Endothelial cell of umbilical vein (primary cell): Measurements from ENCODE around the gene BACH2. TPM values are rescaled to one million over a fixed set of nuclear protein-coding genes. Genes with fewer than 3 reads are reported as not detected.

ENCODE experiments used
- BruUV-seq: library from RNA; stranded (reverse); fragments of 400-500 nt; replicated peaks from 2 replicates; lab custom pipeline; 2021; lab: Mats Ljungman, UMichigan
- CTCF ChIA-PET: fragments of 300-600, 350-600 bp; sonication (Branson Sonifier 250); formaldehyde crosslinking; loops from one replicate; lab custom pipeline; 2021; ENCODE audit warnings: antibody characterized with exemption, inconsistent platforms; lab: Charles Lee
- POLR2A ChIA-PET: fragments of 300-600, 350-600 bp; sonication (Branson Sonifier 250); formaldehyde crosslinking; loops from one replicate; lab custom pipeline; 2021; ENCODE audit warnings: antibody characterized with exemption, inconsistent platforms; lab: Charles Lee
- DNase-seq: peaks from one replicate; pipeline ENCODE4 v3.0.0-alpha.2; 2011; ENCODE audit warnings: low read depth, low spot score
- FAIRE-seq: peaks from 2 replicates; lab custom pipeline; 2011; peaks lifted over from hg19 to GRCh38; lab: Jason Lieb, UNC
- H2AFZ ChIP-seq: 2 replicates; pipeline ENCODE4 v1.6.0; 2012; ENCODE audit warnings: low read depth, low read length, control low read depth, inconsistent platforms
- H3K27ac ChIP-seq: 2 replicates; pipeline ENCODE4 v1.5.1; 2011; ENCODE audit warnings: low read depth, mild to moderate bottlenecking, control low read depth, low read length, moderate library complexity; ENCODE audit not compliant: insufficient read depth
- H3K27me3 ChIP-seq, 2 experiments: 2 replicates each; pipeline versions ENCODE4 v1.6.0 to v1.6.1; 2011; ENCODE audit warnings: low read length in 2 of 2, mixed read lengths in 1 of 2; ENCODE audit not compliant: control insufficient read depth in 2 of 2, insufficient read depth in 2 of 2
- H3K36me3 ChIP-seq, 2 experiments: 2 replicates in 1 of 2; 3 replicates in 1 of 2; pipeline ENCODE4 v1.5.1; 2011; ENCODE audit warnings: low read length in 2 of 2, mild to moderate bottlenecking in 1 of 2, moderate library complexity in 1 of 2; ENCODE audit not compliant: control insufficient read depth in 2 of 2, insufficient read depth in 2 of 2; ENCODE audit errors: extremely low read depth in 1 of 2
- H3K4me1 ChIP-seq: 3 replicates; pipeline ENCODE4 v1.5.1; 2011; ENCODE audit warnings: mild to moderate bottlenecking, low read length; ENCODE audit not compliant: control insufficient read depth, insufficient read depth; ENCODE audit errors: extremely low read depth
- H3K4me2 ChIP-seq: 2 replicates; pipeline ENCODE4 v1.6.1; 2011; ENCODE audit warnings: low read length, control low read depth, mixed read lengths; ENCODE audit not compliant: insufficient read depth
- H3K4me3 ChIP-seq, 3 experiments: fragments of 200-600 bp in 1 of 3; sonication (generic), shearing (Covaris generic) in 1 of 3; replicated peaks in 1 of 3; 2 replicates each; pipeline ENCODE4 v1.5.1; 2011 to 2016; ENCODE audit warnings: control low read depth in 3 of 3, low read length in 3 of 3, mild to moderate bottlenecking in 2 of 3, inconsistent platforms in 1 of 3, low read depth in 1 of 3, moderate library complexity in 1 of 3; ENCODE audit not compliant: insufficient read depth in 1 of 3
- H3K79me2 ChIP-seq: 2 replicates; pipeline ENCODE4 v1.6.0; 2012; ENCODE audit warnings: low read length, inconsistent platforms; ENCODE audit not compliant: control insufficient read depth, insufficient read depth
- H3K9ac ChIP-seq: replicated peaks from 2 replicates; pipeline ENCODE3; 2011; ENCODE audit warnings: low read length, control low read depth; ENCODE audit not compliant: insufficient read depth; ENCODE audit errors: extremely low read depth
- H3K9me1 ChIP-seq: replicated peaks from 3 replicates; pipeline ENCODE4 v1.6.0; 2011; ENCODE audit warnings: mild to moderate bottlenecking, low read length; ENCODE audit not compliant: control insufficient read depth, insufficient read depth; ENCODE audit errors: extremely low read depth
- H3K9me3 ChIP-seq: replicated peaks from 2 replicates; pipeline ENCODE4 v1.5.1; 2012; ENCODE audit warnings: low read length, inconsistent platforms; ENCODE audit not compliant: control insufficient read depth, insufficient read depth
- H4K20me1 ChIP-seq: replicated peaks from 2 replicates; pipeline ENCODE3; 2011; ENCODE audit warnings: mild to moderate bottlenecking, low read length; ENCODE audit not compliant: control insufficient read depth, insufficient read depth; ENCODE audit errors: extremely low read depth
- CTCF ChIP-seq, 2 donors: IDR thresholded peaks; 1 replicate in 1 of 2; 2 replicates in 1 of 2; pipeline ENCODE4 v1.5.1; 2011; ENCODE audit warnings: low read length in 2 of 2, mild to moderate bottlenecking in 2 of 2, moderate library complexity in 2 of 2, control low read depth in 1 of 2, inconsistent platforms in 1 of 2, low read depth in 1 of 2; ENCODE audit not compliant: insufficient read depth in 1 of 2; ENCODE audit errors: extremely low read depth in 1 of 2
- FOS ChIP-seq: IDR thresholded peaks from 2 replicates; pipeline ENCODE4 v1.6.1; 2011; ENCODE audit warnings: mild to moderate bottlenecking, low read length, moderate library complexity, borderline replicate concordance; ENCODE audit not compliant: insufficient read depth
- JUN ChIP-seq: IDR thresholded peaks from 2 replicates; pipeline ENCODE4 v1.6.1; 2011; ENCODE audit warnings: borderline replicate concordance, low read depth; ENCODE audit not compliant: insufficient read length, insufficient read depth
- POLR2A ChIP-seq: IDR thresholded peaks from 2 replicates; pipeline ENCODE4 v1.6.1; 2012; ENCODE audit warnings: low read depth, mild to moderate bottlenecking, control low read depth, low read length
- POLR2AphosphoS5 ChIP-seq: IDR thresholded peaks from 2 replicates; pipeline ENCODE4 v1.6.1; 2012; ENCODE audit warnings: low read depth, mild to moderate bottlenecking, control low read depth, low read length, moderate library complexity; ENCODE audit not compliant: insufficient read depth
- dilution Hi-C: fragments of 300-500 bp; cut with MboI; formaldehyde crosslinking; loops from one replicate; pipeline ENCODE4 v1.15.0; 2019; ENCODE audit warnings: low sequenced_read_pairs; ENCODE audit not compliant: extremely low pct_ligation_motif_present
- intact Hi-C: fragments of 100-400 bp; cut with micrococcal nuclease; formaldehyde crosslinking; loops from one replicate; pipeline ENCODE4 v1.10.0; 2022
- polyA plus RNA-seq, 4 experiments: library from polyadenylated mRNA; depleted of rRNA in 3 of 4; stranded (reverse) in 3 of 4; unstranded in 1 of 4; fragments of >200 nt; gene quantifications; 2 replicates each; pipeline versions ENCODE4 v1.2.1 to v1.2.3, GENCODE V29; 2011 to 2012; ENCODE audit warnings: missing spikeins in 1 of 4
- total RNA-seq: library from RNA; stranded (reverse); gene quantifications from 2 replicates; pipeline ENCODE4 v1.2.3, GENCODE V29; 2021

Gene BACH2
- total and polyA plus RNA-seq, 2 donors (not counting 3 experiments of a cell fraction or from before 2014, with no cell fraction given), result 1.7 to 5.6 TPM

GRCh38 chr6:89940225-89941027 lies 356.2 kb downstream of the BACH2 start:
- Histone ChIP-seq H3K9me1 (no peaks in the 10 kb centered on the region), H2AFZ (no peak overlapping the region), H3K4me2 (no peak overlapping the region), H4K20me1 (no peaks in the 10 kb centered on the region), H3K27me3 (peaks cover 0 to 10% of the 10 kb centered on the region in 2 experiments), H3K36me3 (no peaks in the 10 kb centered on the region), H3K9me3 (no peaks in the 10 kb centered on the region), H3K4me1 (no peaks in the 10 kb centered on the region), H3K4me3 (no peak overlapping the region), H3K9ac (no peak overlapping the region), H3K79me2 (no peaks in the 10 kb centered on the region), H3K27ac (no peak overlapping the region)
- POLR2A ChIA-PET, result interaction anchor here (1.0 kb wide), 1 partner anchor 539 kb away, joined by 3 read pairs; no protein-coding TSS in a partner anchor
- CTCF ChIA-PET, result interaction anchor here (0.5 to 4.8 kb wide), 105 partner anchors 9 to 1141 kb away, joined by 3 to 269 read pairs (median 4); partner anchors contain the start of genes BACH2 and MDN1
- peak; percentile 73 for DNase-seq
- TF ChIP-seq JUN (no peak), CTCF (IDR thresholded peaks at IDR 0.05; ENCODE audit: extremely low read depth in 1 of 2, insufficient read depth in 1 of 2, low read depth in 1 of 2, low read length in 2 of 2) (peak; percentile 67)
- dilution Hi-C loops (no loop called here), intact Hi-C loops (loop anchor here (1.0 to 10.0 kb wide), 7 partner anchors 30 to 1000 kb away; partner anchors contain the start of gene BACH2)
- FAIRE-seq, result peak; percentile 98
- BruUV-seq, result no TSS peak

- H3K79me2 ChIP-seq, result no peaks in the 10 kb centered on the region
- DNase-seq (no peak), FAIRE-seq (no peak)
- no TSS peak for BruUV-seq
- no peak overlapping the region for H2AFZ ChIP-seq
- intact Hi-C loops (no loop called here), dilution Hi-C loops (no loop called here)
- H3K36me3 ChIP-seq, result no peaks in the 10 kb centered on the region
- H3K9me1 ChIP-seq, result no peaks in the 10 kb centered on the region
- no peaks in the 10 kb centered on the region for H3K9me3 ChIP-seq
- no peak overlapping the region for H3K9ac ChIP-seq
- H3K4me1 ChIP-seq, result no peaks in the 10 kb centered on the region
- no peak for TF ChIP-seq CTCF (IDR thresholded peaks at IDR 0.05; ENCODE audit: extremely low read depth in 1 of 2, insufficient read depth in 1 of 2, low read depth in 1 of 2, low read length in 2 of 2)
- no peak for TF ChIP-seq POLR2AphosphoS5
- no peak for TF ChIP-seq FOS
- no peak for TF ChIP-seq POLR2A
- ChIA-PET CTCF (no interaction called here), POLR2A (no interaction called here)
- H4K20me1 ChIP-seq, result no peaks in the 10 kb centered on the region
- no peak overlapping the region for H3K4me3 ChIP-seq
- peaks cover 0 to 10% of the 10 kb centered on the region in 2 experiments for H3K27me3 ChIP-seq
- no peak overlapping the region for H3K4me2 ChIP-seq
- H3K27ac ChIP-seq, result no peak overlapping the region
Measured at GRCh38 chr6:89939144-89939543, 357.5 kb downstream of the BACH2 start.
